Testis (tissue), 3 donors: ENCODE results near the gene ARFGAP3. TPM values are rescaled to one million over a fixed set of nuclear protein-coding genes. Genes with fewer than 3 reads are reported as not detected.
A peak's percentile ranks its signal among the peaks of the same experiment; 100 is the strongest.

Experiments used
- DNase-seq: peaks from one replicate; pipeline ENCODE4 v3.0.0-alpha.2; 2019
- H3K27ac ChIP-seq, 2 donors: fragments of 200-600 bp; sonication (generic); one replicate each; pipeline ENCODE4 v1.5.1; 2019
- H3K27me3 ChIP-seq: fragments of 200-600 bp; sonication (generic); one replicate; pipeline ENCODE4 v1.5.1; 2019
- H3K36me3 ChIP-seq: fragments of 200-600 bp; sonication (generic); one replicate; pipeline ENCODE4 v1.5.1; 2017; ENCODE audit warnings: low read depth; ENCODE audit errors: missing control alignments
- H3K4me1 ChIP-seq: fragments of 200-600 bp; sonication (generic); one replicate; pipeline ENCODE4 v1.5.1; 2019
- H3K4me3 ChIP-seq, 2 donors: fragments of 200-600 bp; sonication (generic); one replicate each; pipeline ENCODE4 v1.5.1; 2017 to 2019
- H3K9me3 ChIP-seq: fragments of 200-600 bp; sonication (generic); one replicate; pipeline ENCODE4 v1.5.1; 2017
- CTCF ChIP-seq, 3 experiments: fragments of 450-650 bp in 2 of 3; fragments of 200-600 bp in 1 of 3; sonication (generic) in 1 of 3; IDR thresholded peaks; one replicate each; pipeline ENCODE4 v1.5.1; 2016 to 2019; ENCODE audit warnings: antibody characterized with exemption in 3 of 3, mild to moderate bottlenecking in 2 of 3, moderate library complexity in 1 of 3
- POLR2A ChIP-seq: fragments of 450-650 bp; IDR thresholded peaks from one replicate; pipeline ENCODE4 v1.6.1; 2017; ENCODE audit warnings: antibody characterized with exemption, mild to moderate bottlenecking, moderate library complexity
- WGBS, 2 donors: methylation state at CpG; one replicate each; pipeline ENCODE4 v1.1.5; 2018; 5-methylcytosine and 5-hydroxymethylcytosine counted together
- intact Hi-C: fragments of 100-400 bp; cut with DNase I; formaldehyde crosslinking; loops from one replicate; pipeline ENCODE4 v1.15.1; 2023; ENCODE audit warnings: low total_unique reads
- polyA plus RNA-seq: library from polyadenylated mRNA; stranded (reverse); fragments of 350-450 nt; fragmentation: Illumina TruSeq; extraction: RNeasy Lipid Tissue Mini Kit (QIAGEN cat#74804); gene quantifications from one replicate; pipeline ENCODE4 v1.2.3, GENCODE V29; 2014; ENCODE audit warnings: low read depth, low replicate concordance; ENCODE audit not compliant: insufficient read depth
- total RNA-seq, 2 donors: library from RNA; depleted of rRNA; stranded (reverse); fragments of >200 nt; gene quantifications; one replicate each; pipeline ENCODE4 v1.2.3, GENCODE V29; 2016

ARFGAP3 gene
- total and polyA plus RNA-seq, 3 donors from 2014 or later = 50.2 to 82.9 (median 54.1) TPM

GRCh38 chr22:42857845-42858481 lies 890 bp upstream of the ARFGAP3 start:
- no peak for DNase-seq
- Histone ChIP-seq H3K9me3 (no peaks in the 10 kb centered on the region), H3K36me3 (no peaks in the 10 kb centered on the region), H3K27me3 (no peaks in the 10 kb centered on the region), H3K4me1 (peaks cover 17% of the 10 kb centered on the region), H3K4me3 (peak overlapping the region; percentile 85 to 93), H3K27ac (peak overlapping the region in 1 of 2 donors; percentile 96)
- TF ChIP-seq POLR2A (no peak), CTCF (IDR thresholded peaks at IDR 0.05) (no peak)
- 76 to 80% methylated on average over 14 of the region's 14 CpGs for WGBS, 2 donors
- intact Hi-C loops = no loop called here

GRCh38 chr22:42856179-42856864 lies 751 bp downstream of the ARFGAP3 start:
- peaks cover 17% of the 10 kb centered on the region for H3K4me1 ChIP-seq
- peak overlapping the region; percentile 79 to 96 for H3K27ac ChIP-seq
- DNase-seq = peak; percentile 69
- intact Hi-C loops = no loop called here
- TF ChIP-seq POLR2A (no peak), CTCF (IDR thresholded peaks at IDR 0.05) (no peak)
- no peaks in the 10 kb centered on the region for H3K9me3 ChIP-seq
- no peaks in the 10 kb centered on the region for H3K27me3 ChIP-seq
- H3K4me3 ChIP-seq = peak overlapping the region; percentile 85 to 93
- WGBS, 2 donors = 0 to 1% methylated on average over 22 to 33 of the region's 44 CpGs
- no peaks in the 10 kb centered on the region for H3K36me3 ChIP-seq

- intact Hi-C loops = no loop called here
- H3K9me3 ChIP-seq = no peaks in the 10 kb centered on the region
- WGBS, 2 donors = 12 to 30% methylated on average over 4 of the region's 4 CpGs
- H3K4me3 ChIP-seq = peak overlapping the region; percentile 85 to 93
- no peaks in the 10 kb centered on the region for H3K27me3 ChIP-seq
- H3K27ac ChIP-seq = peak overlapping the region; percentile 79 to 96
- TF ChIP-seq POLR2A = no peak
- TF ChIP-seq CTCF (IDR thresholded peaks at IDR 0.05) = no peak
- H3K4me1 ChIP-seq = peaks cover 17% of the 10 kb centered on the region
- DNase-seq = no peak
- no peaks in the 10 kb centered on the region for H3K36me3 ChIP-seq
These were observed 1.4 kb downstream of the ARFGAP3 start for GRCh38 chr22:42855721-42856120.

- H3K4me1 ChIP-seq = peaks cover 17% of the 10 kb centered on the region
- TF ChIP-seq POLR2A = no peak
- TF ChIP-seq CTCF (IDR thresholded peaks at IDR 0.05) = no peak
- WGBS, 2 donors = 65 to 70% methylated on average over 8 of the region's 8 CpGs
- no peak overlapping the region for H3K27ac ChIP-seq
- no peak for DNase-seq
- no peaks in the 10 kb centered on the region for H3K36me3 ChIP-seq
- H3K4me3 ChIP-seq = no peak overlapping the region
- H3K9me3 ChIP-seq = no peaks in the 10 kb centered on the region
- intact Hi-C loops = no loop called here
- H3K27me3 ChIP-seq = no peaks in the 10 kb centered on the region
These were observed 1.9 kb downstream of the ARFGAP3 start for GRCh38 chr22:42855211-42855610.
